ENCODE measurements around the gene ATP1B3. TPM values are rescaled to one million over a fixed set of nuclear protein-coding genes. Genes with fewer than 3 reads are reported as not detected.

ATP1B3 gene
- total RNA-seq, 1 experiment from 2014 or later = 250 TPM

- Mint-ChIP-seq H3K27ac (peak overlapping the region in 1 of 3 experiments; percentile 87; a peak in 1 of 7 replicates), H3K36me3 (ENCODE audit: insufficient read depth in 1 of 3, low read depth in 3 of 3) (no peaks in the 10 kb centered on the region; a peak in 1 of 7 replicates), H3K4me1 (peaks cover 5 to 7% of the 10 kb centered on the region in 2 experiments), H3K27me3 (ENCODE audit: low read depth) (no peaks in the 10 kb centered on the region), H3K4me3 (no peak overlapping the region), H3K9me3 (no peaks in the 10 kb centered on the region)
- DNase-seq = no peak
- no peak for TF ChIP-seq CTCF (conservative IDR thresholded peaks at IDR 0.05)
- Histone ChIP-seq H3K18ac (ENCODE audit: insufficient read length, low read depth, low read length) (no peak overlapping the region), H3K9ac (ENCODE audit: extremely low read depth, insufficient read length, low read length) (no peak overlapping the region), H2BK5ac (ENCODE audit: insufficient read length, low read length) (no peak overlapping the region), H3K79me1 (ENCODE audit: insufficient read depth, low read depth, low read length, poor library complexity, severe bottlenecking) (no peaks in the 10 kb centered on the region), H4K8ac (replicated peaks; ENCODE audit: insufficient read length, low read depth, low read length) (no peak overlapping the region), H3K27me3 (ENCODE audit: insufficient read depth, low read length) (no peaks in the 10 kb centered on the region), H2BK15ac (ENCODE audit: low read depth, low read length) (no peak overlapping the region), H2BK120ac (ENCODE audit: low read depth, low read length, poor library complexity, severe bottlenecking) (no peak overlapping the region), H3K4me1 (ENCODE audit: insufficient read depth, low read length) (no peaks in the 10 kb centered on the region), H2BK12ac (ENCODE audit: insufficient read length, low read depth, low read length) (no peak overlapping the region), H3K4ac (ENCODE audit: low read depth, low read length) (no peak overlapping the region), H4K91ac (ENCODE audit: insufficient read length, low read depth, low read length) (no peak overlapping the region), H3K4me2 (ENCODE audit: insufficient read depth, insufficient read length, low read length) (no peak overlapping the region), H3K27ac (ENCODE audit: insufficient read length, low read depth, low read length) (no peak overlapping the region), H4K5ac (ENCODE audit: insufficient read length, low read depth, low read length) (no peak overlapping the region), H2AFZ (ENCODE audit: low read length) (no peak overlapping the region), H2AK5ac (ENCODE audit: insufficient read length, low read length) (no peak overlapping the region), H2BK20ac (ENCODE audit: low read depth, low read length, poor library complexity, severe bottlenecking) (no peak overlapping the region), H3T11ph (ENCODE audit: low read length) (no peak overlapping the region), H4K20me1 (ENCODE audit: control insufficient read depth, insufficient read depth, insufficient read length) (no peaks in the 10 kb centered on the region), H3K56ac (ENCODE audit: insufficient read length, low read depth, low read length) (no peak overlapping the region), H3K79me2 (ENCODE audit: insufficient read depth, low read length) (no peaks in the 10 kb centered on the region), H3K23me2 (ENCODE audit: insufficient read length, low read depth, low read length, poor library complexity, severe bottlenecking) (no peaks in the 10 kb centered on the region), H3K9me3 (ENCODE audit: control insufficient read depth, low read depth, low read length) (no peaks in the 10 kb centered on the region), H3K14ac (ENCODE audit: insufficient read depth, low read length) (no peak overlapping the region), H3K23ac (ENCODE audit: insufficient read length, low read depth, low read length) (no peak overlapping the region)
- no CpG with 5 or more reads among the region's 20 CpGs for WGBS (ENCODE audit: extremely low coverage, insufficient read length, low lambda C conversion rate)
Measured at GRCh38 chr3:141938011-141938500, 61.6 kb downstream of the ATP1B3 start.

Measured in H9 (cell line).